Activated B cell treated with CpG ODN at 0.5 μM for 24 hours (primary cell): ENCODE results near the gene MSI2. TPM values are rescaled to one million over a fixed set of nuclear protein-coding genes. Genes with fewer than 3 reads are reported as not detected.

Experiments used
- ATAC-seq: fragments of 200-7000 bp; cut with Tn5 transposase; one replicate; pipeline ENCODE4 v1.10.0; 2021; ENCODE audit warnings: low read depth, mild to moderate bottlenecking, moderate library complexity
- CTCF ChIA-PET: fragments of 350-600 bp; sonication (Branson Sonifier 250); formaldehyde crosslinking; loops from one replicate; lab custom pipeline; 2021; ENCODE audit warnings: antibody characterized with exemption; lab: Charles Lee
- POLR2A ChIA-PET: fragments of 350-600 bp; sonication (Branson Sonifier 250); formaldehyde crosslinking; loops from one replicate; lab custom pipeline; 2021; ENCODE audit warnings: antibody characterized with exemption; lab: Charles Lee
- DNase-seq: peaks from one replicate; pipeline ENCODE4 v3.0.0; 2022
- H3K27ac Mint-ChIP-seq: one replicate; pipeline ENCODE4 v1.8.0; 2020; ENCODE audit warnings: mixed read lengths
- H3K27me3 Mint-ChIP-seq: one replicate; pipeline ENCODE4 v1.8.0; 2021; ENCODE audit warnings: mixed read lengths
- H3K36me3 Mint-ChIP-seq: one replicate; pipeline ENCODE4 v1.8.0; 2021; ENCODE audit warnings: low read depth, mixed read lengths
- H3K4me1 Mint-ChIP-seq: one replicate; pipeline ENCODE4 v1.8.0; 2021; ENCODE audit warnings: mixed read lengths
- H3K4me3 Mint-ChIP-seq: one replicate; pipeline ENCODE4 v1.8.0; 2020; ENCODE audit warnings: mild to moderate bottlenecking, mixed read lengths
- H3K9me3 Mint-ChIP-seq: one replicate; pipeline ENCODE4 v1.8.0; 2020; ENCODE audit warnings: mixed read lengths
- CTCF ChIP-seq: fragments of 200-600 bp; IDR thresholded peaks from one replicate; pipeline ENCODE4 v1.8.0; 2022; ENCODE audit warnings: antibody characterized with exemption, mild to moderate bottlenecking
- intact Hi-C: fragments of 100-400 bp; cut with micrococcal nuclease; formaldehyde crosslinking; loops from one replicate; pipeline ENCODE4 v1.15.1; 2024
- total RNA-seq: library from RNA; stranded (reverse); gene quantifications from 2 replicates; pipeline ENCODE4 v1.2.3, GENCODE V29; 2022

MSI2 gene
- total RNA-seq, 1 donor from 2014 or later: 102 TPM

DNA sequence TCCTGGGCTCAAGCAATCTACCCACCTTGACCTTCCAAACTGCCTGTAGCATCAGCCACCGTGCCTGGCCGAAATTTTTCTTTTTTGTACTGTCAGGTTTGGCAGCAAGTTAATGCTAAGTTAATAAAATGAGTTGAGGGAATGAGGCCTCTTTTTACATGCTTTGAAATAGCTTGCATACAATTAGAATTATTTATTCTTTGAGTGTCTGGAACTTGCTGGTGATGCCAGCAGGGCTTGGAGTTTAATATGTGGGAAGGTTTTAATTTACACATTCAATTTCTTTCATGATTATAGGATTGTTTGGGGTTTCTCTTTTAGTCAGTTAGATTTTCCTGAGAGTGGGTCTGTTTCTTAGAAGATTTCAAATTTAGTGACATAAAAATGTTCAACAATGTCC is 31.2 kb upstream of the MSI2 start:
- no peaks in the 10 kb centered on the region for H3K4me1 Mint-ChIP-seq
- peaks cover 7% of the 10 kb centered on the region for H3K27me3 Mint-ChIP-seq
- H3K9me3 Mint-ChIP-seq: peaks cover 9% of the 10 kb centered on the region
- intact Hi-C loops: no loop called here
- no peak overlapping the region for H3K4me3 Mint-ChIP-seq
- ATAC-seq (no peak), DNase-seq (no peak)
- H3K27ac Mint-ChIP-seq: no peak overlapping the region
- no peak for TF ChIP-seq CTCF
- no peaks in the 10 kb centered on the region for H3K36me3 Mint-ChIP-seq
- ChIA-PET CTCF (no interaction called here), POLR2A (no interaction called here)

- CTCF ChIA-PET: no interaction called here
Observed at GRCh38 chr17:57226793-57227192, 29.5 kb upstream of the MSI2 start.

GRCh38 chr17:57228911-57229310 is 27.4 kb upstream of the MSI2 start:
- H3K4me1 Mint-ChIP-seq: no peaks in the 10 kb centered on the region
- intact Hi-C loops: no loop called here
- CTCF ChIA-PET: interaction anchor here (0.9 kb wide), 1 partner anchor 15 kb away, joined by 5 read pairs; no protein-coding TSS in a partner anchor
- no peak for TF ChIP-seq CTCF
- no peak overlapping the region for H3K27ac Mint-ChIP-seq
- H3K4me3 Mint-ChIP-seq: no peak overlapping the region
- peaks cover under 1% of the 10 kb centered on the region for H3K9me3 Mint-ChIP-seq
- ATAC-seq (no peak), DNase-seq (no peak)
- H3K27me3 Mint-ChIP-seq: peaks cover 14% of the 10 kb centered on the region
- POLR2A ChIA-PET: no interaction called here
- H3K36me3 Mint-ChIP-seq: no peaks in the 10 kb centered on the region

More at GRCh38 chr17:57226793-57227192, 29.5 kb upstream of the MSI2 start:
- no peaks in the 10 kb centered on the region for H3K36me3 Mint-ChIP-seq
- peaks cover 5% of the 10 kb centered on the region for H3K27me3 Mint-ChIP-seq
- no peak overlapping the region for H3K4me3 Mint-ChIP-seq
- no peaks in the 10 kb centered on the region for H3K4me1 Mint-ChIP-seq
- peaks cover 7% of the 10 kb centered on the region for H3K9me3 Mint-ChIP-seq
- no peak for TF ChIP-seq CTCF
- no peak for DNase-seq
- ATAC-seq: no peak
- intact Hi-C loops: no loop called here
- POLR2A ChIA-PET: no interaction called here
- H3K27ac Mint-ChIP-seq: no peak overlapping the region

- ChIA-PET CTCF (no interaction called here), POLR2A (no interaction called here)
- DNase-seq (no peak), ATAC-seq (no peak)
- no peak for TF ChIP-seq CTCF
- Mint-ChIP-seq H3K4me3 (no peak overlapping the region), H3K27ac (no peak overlapping the region), H3K27me3 (peaks cover 16% of the 10 kb centered on the region), H3K4me1 (no peaks in the 10 kb centered on the region), H3K9me3 (no peaks in the 10 kb centered on the region), H3K36me3 (no peaks in the 10 kb centered on the region)
- intact Hi-C loops: no loop called here
Observed at GRCh38 chr17:57234061-57234738, 22.1 kb upstream of the MSI2 start.

DNA sequence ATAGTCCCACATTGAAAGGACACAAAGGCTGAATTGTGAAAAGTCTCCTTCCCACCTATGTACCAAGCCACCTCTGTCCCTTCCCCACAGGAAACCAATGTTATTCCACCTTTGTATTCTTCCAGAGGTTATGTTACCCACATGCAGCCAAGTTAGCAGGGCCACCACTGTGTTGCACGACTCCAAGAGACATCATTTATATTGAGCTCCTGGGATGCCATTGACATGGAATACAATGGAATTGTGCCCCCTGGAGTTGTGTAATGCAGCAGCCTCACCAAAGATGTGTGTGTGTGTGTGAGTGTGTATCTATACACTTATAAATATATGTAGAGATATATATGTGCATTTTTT is 21.6 kb upstream of the MSI2 start:
- POLR2A ChIA-PET: no interaction called here
- Mint-ChIP-seq H3K4me3 (no peak overlapping the region), H3K27me3 (peaks cover 16% of the 10 kb centered on the region), H3K4me1 (no peaks in the 10 kb centered on the region), H3K27ac (no peak overlapping the region), H3K9me3 (no peaks in the 10 kb centered on the region), H3K36me3 (no peaks in the 10 kb centered on the region)
- no peak for TF ChIP-seq CTCF
- intact Hi-C loops: no loop called here
- CTCF ChIA-PET: no interaction called here
- DNase-seq: no peak
- no peak for ATAC-seq
